H4 (cell line): ENCODE measurements around the gene MAP4K2. TPM values are rescaled to one million over a fixed set of nuclear protein-coding genes. Genes with fewer than 3 reads are reported as not detected.

Source experiments
- DNase-seq: peaks from one replicate; pipeline ENCODE4 v3.0.0-alpha.2; 2015; ENCODE audit warnings: low spot score
- total RNA-seq: library from RNA; depleted of rRNA; stranded (reverse); fragments of >200 nt; shearing (Covaris generic); gene quantifications from 2 replicates; pipeline ENCODE4 v1.2.3, GENCODE V29; 2014

Gene MAP4K2
- total RNA-seq, 1 experiment from 2014 or later, result 18.0 TPM

GRCh38 chr11:64792482-64792881 is 10.5 kb downstream of the MAP4K2 start:
- no peak for DNase-seq

GRCh38 chr11:64791781-64792291 is 11.2 kb downstream of the MAP4K2 start:
- no peak for DNase-seq

- DNase-seq, result no peak
Observed at GRCh38 chr11:64790205-64791095, 12.6 kb downstream of the MAP4K2 start.

- DNase-seq, result no peak
Observed at GRCh38 chr11:64789331-64790204, 13.4 kb downstream of the MAP4K2 start.

GRCh38 chr11:64788321-64789215 is 14.4 kb downstream of the MAP4K2 start:
- DNase-seq, result no peak

GRCh38 chr11:64787526-64788320 is 15.3 kb downstream of the MAP4K2 start:
- DNase-seq, result no peak

- DNase-seq, result no peak
Observed at GRCh38 chr11:64786308-64786707, 16.7 kb downstream of the MAP4K2 start.

- DNase-seq, result no peak
Observed at GRCh38 chr11:64784813-64785581, 18.0 kb downstream of the MAP4K2 start.

GRCh38 chr11:64778473-64779298 is 24.3 kb downstream of the MAP4K2 start, which contains the start of gene SF1:
TSS of gene SF1 (minus strand) at chr11:64778542. CDS start at chr11:64778392, 150 bp downstream.
- peak; percentile 100 for DNase-seq

- DNase-seq, result no peak
Observed at GRCh38 chr11:64778223-64778472, 24.9 kb downstream of the MAP4K2 start.

GRCh38 chr11:64777449-64778222 is 25.4 kb downstream of the MAP4K2 start:
- peak; percentile 54 for DNase-seq

- no peak for DNase-seq
Observed at GRCh38 chr11:64776875-64777274, 26.1 kb downstream of the MAP4K2 start.

- no peak for DNase-seq
Observed at GRCh38 chr11:64776425-64776824, 26.6 kb downstream of the MAP4K2 start.

- no peak for DNase-seq
Observed at GRCh38 chr11:64774144-64774543, 28.9 kb downstream of the MAP4K2 start.

GRCh38 chr11:64772303-64773018 is 30.6 kb downstream of the MAP4K2 start:
- no peak for DNase-seq

- DNase-seq, result no peak
Observed at GRCh38 chr11:64771861-64772260, 31.2 kb downstream of the MAP4K2 start.

GRCh38 chr11:64770120-64770519 is 32.9 kb downstream of the MAP4K2 start:
- DNase-seq, result no peak

GRCh38 chr11:64769283-64769682 is 33.7 kb downstream of the MAP4K2 start:
- DNase-seq, result no peak
